SK-N-MC (cell line): ENCODE results near the gene VNN1.

Experiments used
- DNase-seq: peaks from one replicate; pipeline ENCODE4 v3.0.0-alpha.2; 2011; ENCODE audit warnings: low read depth, low spot score
- H3K27ac ChIP-seq: fragments of 200-600 bp; sonication (generic); 2 replicates; pipeline ENCODE4 v1.5.1; 2016; ENCODE audit warnings: mixed run types
- H3K36me3 ChIP-seq: fragments of 200-600 bp; sonication (generic); 2 replicates; pipeline ENCODE4 v1.6.1; 2017; ENCODE audit warnings: antibody characterized with exemption, low read length, mixed read lengths; ENCODE audit not compliant: insufficient read depth
- H3K4me3 ChIP-seq: fragments of 200-600 bp; sonication (generic); 2 replicates; pipeline ENCODE4 v1.5.1; 2016
- H3K9ac ChIP-seq: fragments of 200-600 bp; sonication (generic); 2 replicates; pipeline ENCODE4 v1.8.0; 2017; ENCODE audit warnings: mixed run types, mixed read lengths; ENCODE audit not compliant: insufficient read length
- H3K9me3 ChIP-seq: fragments of 200-600 bp; sonication (generic); 2 replicates; pipeline ENCODE4 v1.6.1; 2017; ENCODE audit warnings: low read depth, mild to moderate bottlenecking, antibody characterized with exemption, low read length, moderate library complexity, mixed read lengths
- EZH2 ChIP-seq: fragments of 200-600 bp; sonication (generic); IDR thresholded peaks from one replicate; pipeline ENCODE4 v1.6.1; 2017; ENCODE audit warnings: antibody characterized with exemption
- FOXP2 ChIP-seq: optimal IDR thresholded peaks from 2 replicates; pipeline ENCODE3; 2011; ENCODE audit warnings: mild to moderate bottlenecking, moderate library complexity; ENCODE audit not compliant: insufficient read depth; ENCODE audit errors: extremely low read length, control extremely low read depth
- POLR2AphosphoS5 ChIP-seq: IDR thresholded peaks from 2 replicates; pipeline ENCODE4 v1.6.1; 2012; ENCODE audit warnings: mild to moderate bottlenecking, low read depth, low read length, borderline replicate concordance

The VNN1 gene

GRCh38 chr6:132713352-132714134 lies at the start of gene VNN1:
VNN1 (minus strand) TSS chr6:132714055; CDS start chr6:132714035, 20 bp downstream.
- H3K36me3 ChIP-seq, result no peaks in the 10 kb centered on the region
- no peaks in the 10 kb centered on the region for H3K9me3 ChIP-seq
- H3K4me3 ChIP-seq, result no peak within 1 kb of the TSS
- DNase-seq, result no peak
- no peak within 1 kb of the TSS for H3K9ac ChIP-seq
- no peak within 1 kb of the TSS for H3K27ac ChIP-seq
- TF ChIP-seq POLR2AphosphoS5, result no peak
- no peak for TF ChIP-seq FOXP2
- TF ChIP-seq EZH2, result no peak

GRCh38 chr6:132763269-132763668 lies 49.4 kb upstream of the VNN1 start:
- no peak for DNase-seq
- Histone ChIP-seq H3K9me3 (no peaks in the 10 kb centered on the region), H3K9ac (no peak overlapping the region), H3K4me3 (no peak overlapping the region), H3K36me3 (no peaks in the 10 kb centered on the region), H3K27ac (no peak overlapping the region)
- TF ChIP-seq FOXP2, result no peak
- no peak for TF ChIP-seq EZH2
- no peak for TF ChIP-seq POLR2AphosphoS5

DNA sequence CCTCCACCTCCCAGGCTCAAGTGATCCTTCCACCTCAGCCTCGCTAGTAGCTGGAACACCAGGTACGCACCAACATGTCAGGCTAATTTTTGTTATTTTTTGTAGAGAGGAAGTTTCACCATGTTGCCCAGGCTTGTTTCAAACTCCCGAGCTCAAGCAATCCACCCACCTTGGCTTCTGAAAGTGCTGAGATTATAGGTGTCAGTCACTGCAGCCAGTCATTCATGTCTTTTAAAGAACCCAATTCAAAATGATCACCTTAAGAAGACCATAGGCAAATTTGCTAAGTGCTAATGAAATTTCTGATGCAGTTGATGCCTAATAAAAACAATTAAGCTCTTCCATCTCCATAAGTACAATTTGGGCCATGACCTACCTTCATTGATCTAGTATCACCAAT lies 46.4 kb upstream of the VNN1 start:
- no peak overlapping the region for H3K4me3 ChIP-seq
- TF ChIP-seq POLR2AphosphoS5 (no peak), EZH2 (no peak), FOXP2 (no peak)
- no peak for DNase-seq
- no peak overlapping the region for H3K9ac ChIP-seq
- H3K36me3 ChIP-seq, result no peaks in the 10 kb centered on the region
- H3K9me3 ChIP-seq, result no peaks in the 10 kb centered on the region
- H3K27ac ChIP-seq, result no peak overlapping the region

- H3K36me3 ChIP-seq, result no peaks in the 10 kb centered on the region
- TF ChIP-seq EZH2 (no peak), FOXP2 (no peak), POLR2AphosphoS5 (no peak)
- no peak overlapping the region for H3K27ac ChIP-seq
- H3K4me3 ChIP-seq, result no peak overlapping the region
- no peaks in the 10 kb centered on the region for H3K9me3 ChIP-seq
- H3K9ac ChIP-seq, result no peak overlapping the region
- DNase-seq, result no peak
Measured at GRCh38 chr6:132758689-132759088, 44.8 kb upstream of the VNN1 start.

GRCh38 chr6:132752255-132752654 lies 38.4 kb upstream of the VNN1 start:
- no peak overlapping the region for H3K4me3 ChIP-seq
- H3K9ac ChIP-seq, result no peak overlapping the region
- no peaks in the 10 kb centered on the region for H3K9me3 ChIP-seq
- no peaks in the 10 kb centered on the region for H3K36me3 ChIP-seq
- TF ChIP-seq FOXP2 (no peak), EZH2 (no peak), POLR2AphosphoS5 (no peak)
- no peak for DNase-seq
- no peak overlapping the region for H3K27ac ChIP-seq

- Histone ChIP-seq H3K9me3 (no peaks in the 10 kb centered on the region), H3K9ac (no peak overlapping the region), H3K27ac (no peak overlapping the region), H3K4me3 (no peak overlapping the region), H3K36me3 (no peaks in the 10 kb centered on the region)
- no peak for TF ChIP-seq FOXP2
- TF ChIP-seq POLR2AphosphoS5, result no peak
- no peak for TF ChIP-seq EZH2
- DNase-seq, result no peak
Measured at GRCh38 chr6:132751828-132752227, 38.0 kb upstream of the VNN1 start.

- no peak overlapping the region for H3K4me3 ChIP-seq
- TF ChIP-seq EZH2 (no peak), POLR2AphosphoS5 (no peak), FOXP2 (no peak)
- DNase-seq, result no peak
- no peaks in the 10 kb centered on the region for H3K36me3 ChIP-seq
- H3K9ac ChIP-seq, result no peak overlapping the region
- no peaks in the 10 kb centered on the region for H3K9me3 ChIP-seq
- H3K27ac ChIP-seq, result no peak overlapping the region
Measured at GRCh38 chr6:132751306-132751705, 37.5 kb upstream of the VNN1 start.

- Histone ChIP-seq H3K27ac (no peak overlapping the region), H3K9ac (no peak overlapping the region), H3K36me3 (no peaks in the 10 kb centered on the region), H3K9me3 (no peaks in the 10 kb centered on the region), H3K4me3 (no peak overlapping the region)
- TF ChIP-seq FOXP2, result no peak
- no peak for TF ChIP-seq POLR2AphosphoS5
- no peak for TF ChIP-seq EZH2
- DNase-seq, result no peak
Measured at GRCh38 chr6:132750455-132751248, 36.8 kb upstream of the VNN1 start.
